Measurements from ENCODE around the gene GLRA1.

The GLRA1 gene

DNA sequence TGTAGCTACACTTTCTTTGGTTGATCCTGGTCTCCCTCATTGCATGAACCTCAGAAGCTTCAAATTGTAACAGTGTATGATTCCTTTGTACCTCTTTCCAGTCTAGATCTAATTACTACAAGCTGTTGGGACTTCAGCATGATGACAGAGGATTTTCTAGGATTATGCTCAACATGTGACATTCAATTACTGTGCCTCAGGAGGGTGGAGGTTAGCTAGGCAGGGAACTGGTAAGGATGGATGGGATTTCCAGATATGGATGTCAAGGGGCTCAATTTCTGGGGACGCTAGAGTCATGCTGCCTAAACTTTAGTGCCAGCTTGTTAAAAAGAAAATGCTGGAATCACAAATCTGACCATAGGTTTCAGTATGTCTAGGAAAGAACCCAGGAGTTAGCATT, 29.2 kb upstream of the GLRA1 start:
- Histone ChIP-seq H3K4me1 (no peaks in the 10 kb centered on the region), H3K27me3 (ENCODE audit: control insufficient read depth, insufficient read depth, low read length) (no peaks in the 10 kb centered on the region), H2AFZ (no peak overlapping the region), H3K9ac (no peak overlapping the region), H3K9me3 (ENCODE audit: control insufficient read depth, low read length) (no peaks in the 10 kb centered on the region), H3K4me3 (ENCODE audit: low read depth, low read length) (no peak overlapping the region), H3K4me2 (ENCODE audit: low read length) (no peak overlapping the region), H3K79me2 (no peaks in the 10 kb centered on the region), H3K27ac (no peak overlapping the region), H3K36me3 (ENCODE audit: control insufficient read depth, insufficient read depth, low read length) (no peaks in the 10 kb centered on the region)
- TF ChIP-seq, protein P1, sequence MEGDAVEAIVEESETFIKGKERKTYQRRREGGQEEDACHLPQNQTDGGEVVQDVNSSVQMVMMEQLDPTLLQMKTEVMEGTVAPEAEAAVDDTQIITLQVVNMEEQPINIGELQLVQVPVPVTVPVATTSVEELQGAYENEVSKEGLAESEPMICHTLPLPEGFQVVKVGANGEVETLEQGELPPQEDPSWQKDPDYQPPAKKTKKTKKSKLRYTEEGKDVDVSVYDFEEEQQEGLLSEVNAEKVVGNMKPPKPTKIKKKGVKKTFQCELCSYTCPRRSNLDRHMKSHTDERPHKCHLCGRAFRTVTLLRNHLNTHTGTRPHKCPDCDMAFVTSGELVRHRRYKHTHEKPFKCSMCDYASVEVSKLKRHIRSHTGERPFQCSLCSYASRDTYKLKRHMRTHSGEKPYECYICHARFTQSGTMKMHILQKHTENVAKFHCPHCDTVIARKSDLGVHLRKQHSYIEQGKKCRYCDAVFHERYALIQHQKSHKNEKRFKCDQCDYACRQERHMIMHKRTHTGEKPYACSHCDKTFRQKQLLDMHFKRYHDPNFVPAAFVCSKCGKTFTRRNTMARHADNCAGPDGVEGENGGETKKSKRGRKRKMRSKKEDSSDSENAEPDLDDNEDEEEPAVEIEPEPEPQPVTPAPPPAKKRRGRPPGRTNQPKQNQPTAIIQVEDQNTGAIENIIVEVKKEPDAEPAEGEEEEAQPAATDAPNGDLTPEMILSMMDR (IDR thresholded peaks at IDR 0.05), result no peak

DNA sequence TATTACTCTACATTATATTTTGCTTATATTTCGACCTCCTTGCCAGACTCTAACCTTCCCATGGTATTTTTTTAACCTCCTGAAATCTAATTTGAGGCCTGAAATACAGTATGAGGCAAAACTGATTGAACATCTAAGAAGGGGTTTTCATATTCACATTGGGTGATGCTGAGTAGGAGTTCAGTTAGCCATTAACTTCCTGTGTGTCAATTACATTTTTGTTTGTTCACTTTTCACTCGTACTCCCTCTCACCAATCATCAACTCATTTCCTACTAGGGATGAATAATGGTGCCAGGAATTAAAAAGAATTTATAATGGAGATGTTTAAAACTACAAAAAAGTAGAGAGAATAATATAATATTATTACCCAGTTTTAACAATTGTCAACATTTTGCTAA, 27.6 kb upstream of the GLRA1 start:
- TF ChIP-seq, protein P1 (IDR thresholded peaks at IDR 0.05), result no peak
- no peak overlapping the region for H3K4me3 ChIP-seq (ENCODE audit: low read depth, low read length)
- no peak overlapping the region for H3K27ac ChIP-seq
- H3K9me3 ChIP-seq (ENCODE audit: control insufficient read depth, low read length), result no peaks in the 10 kb centered on the region
- H3K9ac ChIP-seq, result no peak overlapping the region
- no peaks in the 10 kb centered on the region for H3K4me1 ChIP-seq
- no peaks in the 10 kb centered on the region for H3K79me2 ChIP-seq
- H2AFZ ChIP-seq, result no peak overlapping the region
- no peak overlapping the region for H3K4me2 ChIP-seq (ENCODE audit: low read length)
- H3K27me3 ChIP-seq (ENCODE audit: control insufficient read depth, insufficient read depth, low read length), result no peaks in the 10 kb centered on the region
- H3K36me3 ChIP-seq (ENCODE audit: control insufficient read depth, insufficient read depth, low read length), result no peaks in the 10 kb centered on the region

DNA sequence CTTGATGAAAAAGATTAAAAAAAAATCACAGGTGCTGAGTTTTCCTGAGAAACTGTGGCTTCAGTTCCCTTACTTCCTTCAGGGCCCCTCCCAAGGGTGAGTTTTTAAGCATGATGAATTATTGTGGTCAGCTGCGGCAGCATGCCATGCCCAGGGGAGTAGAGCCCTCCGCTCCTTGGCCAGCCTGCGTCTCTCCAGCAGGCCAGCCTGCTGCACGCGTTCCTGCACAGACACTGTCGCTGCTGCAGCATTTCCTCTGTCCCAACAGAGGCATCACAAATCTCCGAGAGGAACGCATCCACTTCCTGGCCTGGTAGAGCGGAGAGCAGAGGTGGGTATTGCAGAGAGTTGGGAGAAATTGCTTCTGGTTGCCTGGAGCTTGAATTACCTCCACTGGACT, 26.1 kb upstream of the GLRA1 start:
- no peak overlapping the region for H3K4me2 ChIP-seq (ENCODE audit: low read length)
- H3K9ac ChIP-seq, result no peak overlapping the region
- no peak overlapping the region for H3K27ac ChIP-seq
- no peaks in the 10 kb centered on the region for H3K36me3 ChIP-seq (ENCODE audit: control insufficient read depth, insufficient read depth, low read length)
- no peak overlapping the region for H2AFZ ChIP-seq
- H3K9me3 ChIP-seq (ENCODE audit: control insufficient read depth, low read length), result no peaks in the 10 kb centered on the region
- TF ChIP-seq, protein P1 (IDR thresholded peaks at IDR 0.05), result no peak
- H3K27me3 ChIP-seq (ENCODE audit: control insufficient read depth, insufficient read depth, low read length), result no peaks in the 10 kb centered on the region
- H3K4me3 ChIP-seq (ENCODE audit: low read depth, low read length), result no peak overlapping the region
- no peaks in the 10 kb centered on the region for H3K79me2 ChIP-seq
- no peaks in the 10 kb centered on the region for H3K4me1 ChIP-seq

DNA sequence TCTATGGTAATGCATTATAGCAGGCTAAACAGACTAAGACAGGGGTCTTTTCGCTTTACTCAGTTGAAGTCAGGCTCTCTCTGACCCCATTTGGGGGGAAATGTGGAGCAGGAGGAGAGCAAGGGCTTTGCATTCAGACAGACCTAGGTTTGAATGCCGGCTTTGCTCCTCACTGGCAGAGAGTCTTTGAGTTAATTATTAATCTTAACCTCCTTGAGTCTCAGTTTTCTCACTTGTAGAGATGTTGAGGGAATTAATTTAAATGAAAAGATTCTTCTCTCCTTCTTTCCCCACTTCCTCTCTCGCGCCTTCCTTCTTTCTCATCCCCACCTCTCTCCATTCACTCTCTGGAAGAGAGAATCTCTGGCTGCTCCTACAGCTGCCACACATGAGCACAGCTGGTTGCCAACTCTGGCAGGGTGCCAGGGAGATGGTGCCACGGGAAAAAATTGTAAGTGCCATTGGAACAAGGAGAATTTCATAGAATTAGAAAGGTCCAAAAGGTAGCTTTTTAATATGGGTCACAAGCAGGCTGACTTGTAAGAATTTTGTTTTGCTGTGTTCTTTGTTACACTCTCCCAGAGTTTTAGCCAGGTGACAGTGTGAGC, 25.2 kb upstream of the GLRA1 start:
- H3K27me3 ChIP-seq (ENCODE audit: control insufficient read depth, insufficient read depth, low read length), result no peaks in the 10 kb centered on the region
- H2AFZ ChIP-seq, result no peak overlapping the region
- H3K9ac ChIP-seq, result no peak overlapping the region
- no peaks in the 10 kb centered on the region for H3K4me1 ChIP-seq
- H3K4me3 ChIP-seq (ENCODE audit: low read depth, low read length), result no peak overlapping the region
- H3K4me2 ChIP-seq (ENCODE audit: low read length), result no peak overlapping the region
- no peaks in the 10 kb centered on the region for H3K9me3 ChIP-seq (ENCODE audit: control insufficient read depth, low read length)
- no peaks in the 10 kb centered on the region for H3K36me3 ChIP-seq (ENCODE audit: control insufficient read depth, insufficient read depth, low read length)
- H3K27ac ChIP-seq, result no peak overlapping the region
- TF ChIP-seq, protein P1 (IDR thresholded peaks at IDR 0.05), result no peak
- H3K79me2 ChIP-seq, result no peaks in the 10 kb centered on the region

DNA sequence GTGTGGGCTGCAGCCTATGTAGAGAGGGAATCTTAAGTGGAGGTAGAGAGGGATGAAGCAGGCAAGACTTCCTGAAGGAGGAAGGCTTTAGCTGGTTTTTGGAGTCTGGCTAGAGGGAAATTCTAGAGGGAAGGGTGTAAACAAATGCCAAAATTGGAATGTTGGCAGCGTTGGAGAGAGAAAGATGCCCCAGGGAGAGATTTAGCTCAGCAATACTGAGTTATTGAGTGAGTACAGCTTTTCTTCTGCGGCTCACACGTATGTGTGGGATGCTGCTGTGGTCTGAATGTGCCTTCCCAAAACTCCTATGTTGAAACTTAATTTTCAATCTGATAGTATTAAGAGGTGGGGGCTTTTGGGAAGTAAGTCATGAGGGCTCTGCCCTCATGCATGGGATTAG, 24.5 kb upstream of the GLRA1 start:
- no peak overlapping the region for H3K9ac ChIP-seq
- no peaks in the 10 kb centered on the region for H3K27me3 ChIP-seq (ENCODE audit: control insufficient read depth, insufficient read depth, low read length)
- H3K9me3 ChIP-seq (ENCODE audit: control insufficient read depth, low read length), result no peaks in the 10 kb centered on the region
- H3K36me3 ChIP-seq (ENCODE audit: control insufficient read depth, insufficient read depth, low read length), result no peaks in the 10 kb centered on the region
- H3K79me2 ChIP-seq, result no peaks in the 10 kb centered on the region
- no peaks in the 10 kb centered on the region for H3K4me1 ChIP-seq
- no peak overlapping the region for H3K4me3 ChIP-seq (ENCODE audit: low read depth, low read length)
- H3K27ac ChIP-seq, result no peak overlapping the region
- H2AFZ ChIP-seq, result no peak overlapping the region
- TF ChIP-seq, protein P1 (IDR thresholded peaks at IDR 0.05), result no peak
- H3K4me2 ChIP-seq (ENCODE audit: low read length), result no peak overlapping the region

All from parathyroid adenoma (tissue), 2 donors.